Right ventricle myocardium superior (tissue), 1 donor: ENCODE measurements around the gene NHERF1. TPM values are rescaled to one million over a fixed set of nuclear protein-coding genes. Genes with fewer than 3 reads are reported as not detected.

Source experiments
- ATAC-seq: fragments of 200-7000 bp; cut with Tn5 transposase; one replicate; pipeline ENCODE4 v1.9.1; 2020; ENCODE audit warnings: mild to moderate bottlenecking; ENCODE audit not compliant: poor library complexity
- DNase-seq: peaks from one replicate; pipeline ENCODE4 v3.0.0-alpha.2; 2020
- intact Hi-C: fragments of 100-400 bp; cut with DNase I; formaldehyde crosslinking; loops from one replicate; pipeline ENCODE4 v1.11.2; 2022
- long read RNA-seq: library from polyadenylated mRNA; unstranded; transcript quantifications from one replicate; pipeline ENCODE4 v2.0.0, GENCODE V29; 2021
- total RNA-seq: library from RNA; stranded (reverse); fragmentation: NEBNext Ultra II Directional; extraction: Animal tissue kit (Norgen Biotek cat#: 25700); gene quantifications from one replicate; pipeline ENCODE4 v1.2.1, GENCODE V29; 2021
- donor health status: DM: no; HTN: yes; CAD: no; lungs with severe emphysema.

Gene NHERF1
- total RNA-seq = 13.7 TPM
- long read RNA-seq, transcript SLC9A3R1-201 (6 exons, 1,969 nt) = major isoform, 24 of 26 reads
- long read RNA-seq, partial matches to known transcripts = 0 of 26 reads
- long read RNA-seq, other reads (novel, unspliced or antisense) = 2 of 26 reads

DNA sequence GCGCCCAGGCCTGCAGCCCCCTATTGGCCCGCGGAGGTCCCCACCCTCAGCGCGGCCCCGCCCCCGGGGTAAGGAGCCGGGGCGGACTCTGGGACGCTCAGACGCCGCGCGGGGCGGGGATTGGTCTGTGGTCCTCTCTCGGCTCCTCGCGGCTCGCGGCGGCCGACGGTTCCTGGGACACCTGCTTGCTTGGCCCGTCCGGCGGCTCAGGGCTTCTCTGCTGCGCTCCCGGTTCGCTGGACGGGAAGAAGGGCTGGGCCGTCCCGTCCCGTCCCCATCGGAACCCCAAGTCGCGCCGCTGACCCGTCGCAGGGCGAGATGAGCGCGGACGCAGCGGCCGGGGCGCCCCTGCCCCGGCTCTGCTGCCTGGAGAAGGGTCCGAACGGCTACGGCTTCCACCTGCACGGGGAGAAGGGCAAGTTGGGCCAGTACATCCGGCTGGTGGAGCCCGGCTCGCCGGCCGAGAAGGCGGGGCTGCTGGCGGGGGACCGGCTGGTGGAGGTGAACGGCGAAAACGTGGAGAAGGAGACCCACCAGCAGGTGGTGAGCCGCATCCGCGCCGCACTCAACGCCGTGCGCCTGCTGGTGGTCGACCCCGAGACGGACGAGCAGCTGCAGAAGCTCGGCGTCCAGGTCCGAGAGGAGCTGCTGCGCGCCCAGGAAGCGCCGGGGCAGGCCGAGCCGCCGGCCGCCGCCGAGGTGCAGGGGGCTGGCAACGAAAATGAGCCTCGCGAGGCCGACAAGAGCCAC lies at the start of gene NHERF1:
Gene NHERF1, plus strand, starts transcription at position 100 of the 750 bp plus-strand sequence. Its CDS starts 219 bp downstream, at position 319.
- peak; percentile 97 for DNase-seq
- peak; percentile 96 for ATAC-seq
- intact Hi-C loops = no loop called here

GRCh38 chr17:74699236-74699635 lies 49.2 kb upstream of the NHERF1 start:
- ATAC-seq = no peak
- intact Hi-C loops = no loop called here
- DNase-seq = no peak

- ATAC-seq = no peak
- DNase-seq = no peak
- intact Hi-C loops = no loop called here
These were observed 46.1 kb upstream of the NHERF1 start for GRCh38 chr17:74702116-74702871.

- ATAC-seq = no peak
- intact Hi-C loops = no loop called here
- no peak for DNase-seq
These were observed 45.1 kb upstream of the NHERF1 start for GRCh38 chr17:74703311-74703710.

GRCh38 chr17:74704544-74704943 lies 43.9 kb upstream of the NHERF1 start:
- ATAC-seq (no peak), DNase-seq (no peak)

GRCh38 chr17:74711058-74711824 lies 37.2 kb upstream of the NHERF1 start:
- DNase-seq (no peak), ATAC-seq (no peak)
- intact Hi-C loops = no loop called here

More at GRCh38 chr17:74704544-74704943, 43.9 kb upstream of the NHERF1 start:
- intact Hi-C loops = no loop called here

GRCh38 chr17:74712301-74712700 lies 36.1 kb upstream of the NHERF1 start:
- ATAC-seq = no peak
- intact Hi-C loops = no loop called here
- no peak for DNase-seq

- ATAC-seq (peak; percentile 68), DNase-seq (peak; percentile 70)
- intact Hi-C loops = no loop called here
These were observed 35.7 kb upstream of the NHERF1 start, which contains the start of gene CD300LF for GRCh38 chr17:74712756-74713155. Gene CD300LF, minus strand, starts transcription at chr17:74712923. Its CDS starts 57 bp downstream, at chr17:74712866.

- no peak for ATAC-seq
- intact Hi-C loops = no loop called here
- DNase-seq = no peak
These were observed 35.2 kb upstream of the NHERF1 start for GRCh38 chr17:74713171-74713755.

DNA sequence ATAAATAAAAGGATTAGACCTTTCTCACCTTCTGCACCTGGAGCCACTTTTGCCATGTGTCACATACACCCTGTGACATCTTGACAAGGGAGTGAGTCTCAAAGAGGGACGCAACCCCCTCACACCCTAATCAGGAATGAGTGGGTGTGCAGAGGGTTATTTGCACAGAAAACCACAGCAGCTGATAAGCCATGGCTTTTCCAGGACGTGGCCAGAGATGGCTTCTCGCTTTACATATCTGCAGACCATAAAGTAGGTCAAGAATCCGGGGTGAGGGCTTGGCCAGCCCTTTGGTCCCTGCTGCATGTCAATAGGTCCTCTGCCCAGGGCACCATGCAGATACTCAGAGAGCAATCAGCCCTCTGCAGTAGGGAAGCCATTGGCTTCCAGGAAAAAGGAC lies 33.3 kb upstream of the NHERF1 start:
- DNase-seq (no peak), ATAC-seq (no peak)
- intact Hi-C loops = no loop called here

DNA sequence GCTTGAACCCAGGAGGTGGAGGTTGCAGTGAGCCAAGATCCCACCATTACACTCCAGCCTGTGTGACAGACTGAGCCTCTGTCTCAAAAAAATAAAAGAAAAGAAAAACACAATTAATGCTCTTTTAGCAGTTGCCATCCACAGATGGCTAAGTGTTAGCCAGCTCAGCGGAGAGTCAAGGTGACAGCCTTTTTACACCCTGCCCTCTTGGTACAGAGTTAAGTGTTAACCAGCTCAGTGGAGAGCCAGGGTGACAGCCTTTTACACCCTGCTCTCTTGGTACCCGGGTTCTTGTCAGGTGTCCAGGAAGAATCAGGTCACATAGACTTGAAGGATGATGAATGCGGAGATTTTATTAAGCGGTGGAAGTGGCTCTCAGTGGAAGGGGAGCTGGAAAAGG lies 27.9 kb upstream of the NHERF1 start:
- ATAC-seq = no peak
- no peak for DNase-seq
- intact Hi-C loops = no loop called here

GRCh38 chr17:74722782-74723181 lies 25.6 kb upstream of the NHERF1 start:
- ATAC-seq (no peak), DNase-seq (no peak)
- intact Hi-C loops = no loop called here

- intact Hi-C loops = no loop called here
- ATAC-seq (no peak), DNase-seq (no peak)
These were observed 24.5 kb upstream of the NHERF1 start for GRCh38 chr17:74723891-74724290.

GRCh38 chr17:74725111-74725510 lies 23.3 kb upstream of the NHERF1 start:
- DNase-seq (no peak), ATAC-seq (no peak)
- intact Hi-C loops = no loop called here

DNA sequence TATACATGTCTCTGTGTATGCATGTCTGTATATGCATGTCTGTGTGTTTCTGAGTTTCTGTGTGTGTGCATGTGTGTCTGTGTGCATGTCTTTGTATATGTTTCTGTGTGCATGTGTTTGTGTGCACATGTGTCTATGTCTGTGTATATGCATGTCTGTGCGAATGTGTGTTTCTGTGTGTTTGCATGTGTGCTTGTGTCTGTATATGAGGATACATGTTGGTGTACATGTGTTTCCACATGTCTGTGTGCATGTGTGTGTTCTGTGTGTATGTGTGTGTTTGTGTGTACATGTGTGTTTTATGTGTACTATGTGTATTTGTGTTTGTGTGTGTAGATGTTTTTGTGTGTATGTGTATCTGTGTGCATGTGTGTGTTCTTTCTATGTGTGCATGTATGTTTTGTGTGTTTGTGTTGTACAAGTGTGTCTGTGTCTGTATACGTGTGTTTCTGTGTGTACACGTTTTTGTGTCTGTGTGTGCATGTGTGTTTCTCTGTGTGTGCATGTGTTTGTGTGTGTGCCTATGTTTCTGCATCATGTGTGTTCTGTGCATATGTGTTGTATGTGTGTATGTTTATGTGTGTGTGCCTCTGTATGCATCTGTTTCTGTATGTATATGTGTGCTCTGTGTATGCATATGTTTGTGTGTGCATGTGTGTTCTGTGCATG lies 20.3 kb upstream of the NHERF1 start:
- intact Hi-C loops = no loop called here
- DNase-seq (no peak), ATAC-seq (no peak)

DNA sequence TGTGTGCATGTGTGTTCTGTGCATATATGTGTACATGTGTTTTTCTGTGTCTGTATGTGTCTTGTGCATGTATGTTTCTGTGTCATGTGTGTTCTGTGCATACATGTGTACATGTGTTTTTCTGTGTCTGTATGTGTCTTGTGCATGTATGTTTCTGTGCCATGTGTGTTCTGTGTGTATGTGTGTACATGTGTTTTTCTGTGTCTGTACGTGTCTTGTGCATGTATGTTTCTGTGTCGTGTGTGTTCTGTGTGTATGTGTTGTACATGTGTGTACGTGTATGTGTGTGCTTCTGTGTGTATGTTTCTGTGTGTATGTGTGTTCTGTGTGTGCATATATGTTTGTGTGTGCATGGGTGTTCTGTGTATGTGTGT lies 19.7 kb upstream of the NHERF1 start:
- intact Hi-C loops = no loop called here
- DNase-seq (no peak), ATAC-seq (no peak)

GRCh38 chr17:74729368-74729767 lies 19.1 kb upstream of the NHERF1 start:
- ATAC-seq (no peak), DNase-seq (no peak)
- intact Hi-C loops = no loop called here

DNA sequence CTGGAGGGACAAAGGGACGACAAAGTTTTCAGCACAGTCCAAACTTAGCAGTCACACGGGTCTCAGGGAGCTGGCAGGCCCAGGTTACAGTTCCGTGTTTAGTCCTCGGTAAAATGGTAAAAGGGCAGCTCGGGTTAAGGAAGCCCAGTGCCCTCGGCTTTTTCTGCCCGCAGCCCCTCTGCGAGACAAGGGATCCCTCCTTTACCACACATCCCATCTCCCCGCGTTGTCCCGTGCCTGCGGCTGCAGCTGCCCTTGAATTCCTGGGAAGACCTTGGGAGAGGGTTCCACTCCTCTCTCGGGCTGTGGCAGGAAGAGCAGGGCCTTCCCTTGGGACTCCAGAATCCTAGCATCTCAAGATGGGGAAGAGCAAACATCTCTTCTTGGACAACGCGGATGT lies 18.6 kb upstream of the NHERF1 start:
- intact Hi-C loops = loop anchor here (10.0 kb wide), 1 partner anchor 75 kb away; no protein-coding TSS in a partner anchor
- ATAC-seq (no peak), DNase-seq (no peak)
